GM19467 (cell line): ENCODE results near the gene PLCL1.

Experiments used
- ATAC-seq: cut with Tn5 transposase; IDR thresholded peaks from one replicate; pipeline ENCODE4 v1.9.1; 2021; ENCODE audit warnings: mild to moderate bottlenecking, moderate library complexity; ENCODE audit not compliant: unreplicated experiment

PLCL1 gene

GRCh38 chr2:198044777-198045176 lies 240.4 kb downstream of the PLCL1 start:
- ATAC-seq, result no peak

- ATAC-seq, result no peak
Observed at GRCh38 chr2:198045227-198045626, 240.8 kb downstream of the PLCL1 start.

GRCh38 chr2:198052741-198053140 lies 248.3 kb downstream of the PLCL1 start:
- no peak for ATAC-seq

GRCh38 chr2:198053148-198053547 lies 248.8 kb downstream of the PLCL1 start:
- ATAC-seq, result no peak

GRCh38 chr2:198053776-198054175 lies 249.4 kb downstream of the PLCL1 start:
- ATAC-seq, result no peak

GRCh38 chr2:198054299-198054698 lies 249.9 kb downstream of the PLCL1 start:
- ATAC-seq, result peak; percentile 71

GRCh38 chr2:198055716-198056115 lies 251.3 kb downstream of the PLCL1 start:
- no peak for ATAC-seq

GRCh38 chr2:198056836-198057235 lies 252.4 kb downstream of the PLCL1 start:
- ATAC-seq, result no peak

GRCh38 chr2:198059800-198060199 lies 255.4 kb downstream of the PLCL1 start:
- ATAC-seq, result no peak

GRCh38 chr2:198060277-198060676 lies 255.9 kb downstream of the PLCL1 start:
- ATAC-seq, result no peak

- no peak for ATAC-seq
Observed at GRCh38 chr2:198062826-198063225, 258.4 kb downstream of the PLCL1 start.

GRCh38 chr2:198063242-198063641 lies 258.8 kb downstream of the PLCL1 start:
- ATAC-seq, result no peak

GRCh38 chr2:198065322-198065721 lies 260.9 kb downstream of the PLCL1 start:
- ATAC-seq, result no peak

- no peak for ATAC-seq
Observed at GRCh38 chr2:198066597-198066996, 262.2 kb downstream of the PLCL1 start.

GRCh38 chr2:198072655-198073054 lies 268.3 kb downstream of the PLCL1 start:
- no peak for ATAC-seq

- no peak for ATAC-seq
Observed at GRCh38 chr2:198073253-198073652, 268.9 kb downstream of the PLCL1 start.

- no peak for ATAC-seq
Observed at GRCh38 chr2:198077477-198077876, 273.1 kb downstream of the PLCL1 start.

- ATAC-seq, result no peak
Observed at GRCh38 chr2:198080879-198081765, 276.7 kb downstream of the PLCL1 start.

- no peak for ATAC-seq
Observed at GRCh38 chr2:198084156-198084555, 279.8 kb downstream of the PLCL1 start.

- ATAC-seq, result no peak
Observed at GRCh38 chr2:198096002-198096401, 291.6 kb downstream of the PLCL1 start.

- ATAC-seq, result no peak
Observed at GRCh38 chr2:198096965-198097364, 292.6 kb downstream of the PLCL1 start.

GRCh38 chr2:198097630-198098029 lies 293.2 kb downstream of the PLCL1 start:
- ATAC-seq, result no peak

- no peak for ATAC-seq
Observed at GRCh38 chr2:198098386-198098785, 294.0 kb downstream of the PLCL1 start.
